GM12878 (cell line): ENCODE data around the gene TRABD2B. TPM values are rescaled to one million over a fixed set of nuclear protein-coding genes. Genes with fewer than 3 reads are reported as not detected.

Experiments
- ATAC-seq: fragments of 200-7000 bp; cut with Tn5 transposase; 3 replicates; pipeline ENCODE4 v1.9.1; 2020; ENCODE audit warnings: mild to moderate bottlenecking, moderate library complexity
- BruUV-seq: library from RNA; stranded (reverse); fragments of 400-500 nt; replicated peaks from 2 replicates; lab custom pipeline; 2021; lab: Mats Ljungman, UMichigan
- CTCF ChIA-PET: fragments of 300-600 bp; sonication (Branson Sonifier 250); formaldehyde crosslinking; extraction: SDS; loops from one replicate; lab custom pipeline; 2021; ENCODE audit warnings: inconsistent platforms; lab: Yijun Ruan, JAX
- POLR2A ChIA-PET: fragments of 350-600 bp; formaldehyde crosslinking; extraction: SDS; loops from one replicate; lab custom pipeline; 2021; ENCODE audit warnings: inconsistent platforms; lab: Charles Lee
- RAD21 ChIA-PET: fragments of 300-600 bp; sonication (Branson Sonifier 250); formaldehyde crosslinking; loops from one replicate; lab custom pipeline; 2023; ENCODE audit warnings: antibody characterized with exemption; ENCODE audit not compliant: unreplicated experiment; lab: Charles Lee
- SMC1A ChIA-PET: fragments of 300-600 bp; sonication (Branson Sonifier 250); formaldehyde crosslinking; loops from one replicate; lab custom pipeline; 2023; ENCODE audit not compliant: unreplicated experiment, uncharacterized antibody; lab: Charles Lee
- DNase-seq: peaks from one replicate; pipeline ENCODE4 v3.0.0-alpha.2; 2011; ENCODE audit warnings: low read depth, low spot score
- FAIRE-seq: peaks from 3 replicates; lab custom pipeline; 2011; peaks lifted over from hg19 to GRCh38; lab: Jason Lieb, UNC
- H2AFZ ChIP-seq: 2 replicates; pipeline ENCODE4 v1.6.0; 2011; ENCODE audit warnings: low read depth, low read length, control low read depth; ENCODE audit not compliant: control insufficient read depth
- H3K27ac ChIP-seq: 2 replicates; pipeline ENCODE4 v1.5.1; 2011; ENCODE audit warnings: control low read depth; ENCODE audit not compliant: control insufficient read depth, insufficient read depth
- H3K27me3 ChIP-seq, 2 experiments: replicated peaks in 1 of 2; 2 replicates each; pipeline versions ENCODE4 v1.6.0 to v1.6.1; 2011; ENCODE audit warnings: low read length in 1 of 2; ENCODE audit not compliant: control insufficient read depth in 2 of 2, insufficient read depth in 2 of 2
- H3K36me3 ChIP-seq, 2 experiments: 2 replicates each; pipeline ENCODE4 v1.5.1; 2011; ENCODE audit warnings: low read length in 1 of 2; ENCODE audit not compliant: control insufficient read depth in 2 of 2, insufficient read depth in 2 of 2
- H3K4me1 ChIP-seq: 2 replicates; pipeline ENCODE4 v1.6.1; 2011; ENCODE audit warnings: mild to moderate bottlenecking, low read length, moderate library complexity, mixed read lengths; ENCODE audit not compliant: control insufficient read depth, insufficient read depth
- H3K4me2 ChIP-seq: 2 replicates; pipeline ENCODE4 v1.6.0; 2011; ENCODE audit warnings: control low read depth; ENCODE audit not compliant: control insufficient read depth, insufficient read depth
- H3K4me3 ChIP-seq: fragments of 200-600 bp; sonication (generic); 2 replicates; pipeline ENCODE4 v1.5.1; 2016
- H3K79me2 ChIP-seq: 2 replicates; pipeline ENCODE4 v1.6.0; 2011; ENCODE audit warnings: low read length; ENCODE audit not compliant: control insufficient read depth, insufficient read depth
- H3K9ac ChIP-seq: 2 replicates; pipeline ENCODE4 v1.8.0; 2011; ENCODE audit warnings: low read length, control low read depth, mixed read lengths; ENCODE audit not compliant: control insufficient read depth, insufficient read depth
- H3K9me3 ChIP-seq: replicated peaks from 3 replicates; pipeline ENCODE4 v1.5.1; 2011; ENCODE audit warnings: mild to moderate bottlenecking, low read length; ENCODE audit not compliant: control insufficient read depth, insufficient read depth
- H4K20me1 ChIP-seq: 2 replicates; pipeline ENCODE4 v1.6.0; 2011; ENCODE audit not compliant: control insufficient read depth, insufficient read depth
- DPF2 ChIP-seq: fragments of 450-650 bp; IDR thresholded peaks from 2 replicates; pipeline ENCODE4 v1.6.1; 2017; ENCODE audit warnings: mild to moderate bottlenecking
- HDGF ChIP-seq: fragments of 450-650 bp; IDR thresholded peaks from 2 replicates; pipeline ENCODE4 v1.6.1; 2016; ENCODE audit warnings: antibody characterized with exemption
- RB1 ChIP-seq: fragments of 450-650 bp; formaldehyde crosslinking; IDR thresholded peaks from 2 replicates; pipeline ENCODE4 v1.6.1; 2017; ENCODE audit warnings: mild to moderate bottlenecking, borderline replicate concordance
- SMC3 ChIP-seq: IDR thresholded peaks from 2 replicates; pipeline ENCODE4 v1.6.1; 2011; ENCODE audit warnings: low read length, improper control_type of control experiment, borderline replicate concordance
- ZNF274 ChIP-seq: IDR thresholded peaks from one replicate; pipeline ENCODE4 v1.8.0; 2011; ENCODE audit not compliant: insufficient read length, insufficient read depth
- WGBS: methylation state at CpG from one replicate; pipeline ENCODE4 v1.1.6; 2016; ENCODE audit warnings: low lambda C conversion rate; ENCODE audit not compliant: insufficient replicate concordance, insufficient coverage; ENCODE audit errors: missing lambda C conversion rate; 5-methylcytosine and 5-hydroxymethylcytosine counted together
- in situ Hi-C: fragments of 300-500 bp; cut with MboI; formaldehyde crosslinking; loops from 9 replicates; pipeline ENCODE4 v1.14.3; 2018; ENCODE audit warnings: mixed read lengths
- intact Hi-C: fragments of 100-400 bp; cut with micrococcal nuclease; formaldehyde crosslinking; loops from one replicate; pipeline ENCODE4 v1.14.2; 2022; ENCODE audit not compliant: unreplicated experiment
- polyA plus RNA-seq, 11 experiments: library from polyadenylated mRNA; depleted of rRNA in 4 of 11; unstranded in 6 of 11; stranded (reverse) in 5 of 11; fragments of >200 nt; fragmentation: Nextera tagmentation in 4 of 11; fragmentation: Illumina TruSeq in 1 of 11; extraction: Ambion mirVana in 4 of 11; extraction: Trizol in 1 of 11; gene quantifications; 1 replicate in 1 of 11; 2 replicates in 10 of 11; pipeline versions ENCODE4 v1.2.1 to v1.2.3, GENCODE V29; 2011 to 2016; ENCODE audit warnings: inconsistent platforms in 2 of 11, missing spikeins in 2 of 11, low read depth in 1 of 11
- total RNA-seq, 4 experiments: library from RNA; depleted of rRNA in 3 of 4; stranded (reverse); fragments of >200 nt in 3 of 4; fragmentation: Illumina TruSeq in 1 of 4; extraction: Trizol in 1 of 4; gene quantifications; 2 replicates each; pipeline versions ENCODE4 v1.2.1 to v1.2.3, GENCODE V29; 2013 to 2021
- TF ChIP-seq, protein P1 (sequence below), 3 experiments: IDR thresholded peaks in 2 of 3; conservative IDR thresholded peaks in 1 of 3; 2 replicates each; pipeline ENCODE4 v1.5.1; 2011; ENCODE audit warnings: low read depth in 3 of 3, low read length in 3 of 3, mild to moderate bottlenecking in 3 of 3, control low read depth in 2 of 3, moderate library complexity in 2 of 3, inconsistent platforms in 1 of 3, mixed read lengths in 1 of 3; ENCODE audit not compliant: control insufficient read depth in 2 of 3, insufficient read depth in 1 of 3; ENCODE audit errors: extremely low read depth in 1 of 3
- TF ChIP-seq, protein P2 (sequence below): IDR thresholded peaks from 2 replicates; pipeline ENCODE4 v1.6.1; 2012; ENCODE audit warnings: low read depth, low read length, improper control_type of control experiment

The TRABD2B gene
- total and polyA plus RNA-seq, 10 of the 15 experiments (the other 5 are each of a cell fraction or from before 2014, with no cell fraction given): not detected

DNA sequence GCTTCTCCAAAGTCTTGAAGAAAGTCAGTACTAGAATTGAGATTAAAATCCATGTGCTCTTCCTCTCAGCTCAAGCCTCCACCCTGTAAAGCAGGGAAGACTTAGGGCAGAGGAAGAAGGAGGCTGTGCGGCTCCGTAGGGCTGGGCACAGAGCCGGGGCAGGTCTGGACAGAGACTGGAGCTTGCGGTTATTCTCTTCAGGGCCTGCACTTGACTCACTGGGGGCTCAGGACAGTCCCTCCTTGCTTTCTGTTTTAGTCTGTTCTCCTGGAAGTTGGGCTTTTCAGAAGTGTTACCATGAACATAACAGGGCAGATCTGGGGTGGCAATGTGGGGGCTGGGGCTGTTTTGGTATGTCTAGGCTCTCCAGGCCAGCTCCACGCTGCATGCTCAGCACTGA lies 21.6 kb upstream of the TRABD2B start (continued):
- TF ChIP-seq, protein P1, sequence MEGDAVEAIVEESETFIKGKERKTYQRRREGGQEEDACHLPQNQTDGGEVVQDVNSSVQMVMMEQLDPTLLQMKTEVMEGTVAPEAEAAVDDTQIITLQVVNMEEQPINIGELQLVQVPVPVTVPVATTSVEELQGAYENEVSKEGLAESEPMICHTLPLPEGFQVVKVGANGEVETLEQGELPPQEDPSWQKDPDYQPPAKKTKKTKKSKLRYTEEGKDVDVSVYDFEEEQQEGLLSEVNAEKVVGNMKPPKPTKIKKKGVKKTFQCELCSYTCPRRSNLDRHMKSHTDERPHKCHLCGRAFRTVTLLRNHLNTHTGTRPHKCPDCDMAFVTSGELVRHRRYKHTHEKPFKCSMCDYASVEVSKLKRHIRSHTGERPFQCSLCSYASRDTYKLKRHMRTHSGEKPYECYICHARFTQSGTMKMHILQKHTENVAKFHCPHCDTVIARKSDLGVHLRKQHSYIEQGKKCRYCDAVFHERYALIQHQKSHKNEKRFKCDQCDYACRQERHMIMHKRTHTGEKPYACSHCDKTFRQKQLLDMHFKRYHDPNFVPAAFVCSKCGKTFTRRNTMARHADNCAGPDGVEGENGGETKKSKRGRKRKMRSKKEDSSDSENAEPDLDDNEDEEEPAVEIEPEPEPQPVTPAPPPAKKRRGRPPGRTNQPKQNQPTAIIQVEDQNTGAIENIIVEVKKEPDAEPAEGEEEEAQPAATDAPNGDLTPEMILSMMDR (IDR thresholded peaks at IDR 0.05 in 2 of 3, conservative IDR thresholded peaks at IDR 0.05 in 1 of 3; ENCODE audit: control insufficient read depth in 2 of 3, extremely low read depth in 1 of 3, insufficient read depth in 1 of 3, low read depth in 3 of 3, low read length in 3 of 3): no peak
- TF ChIP-seq DPF2 (no peak), HDGF (no peak), ZNF274 (no peak), SMC3 (no peak)
- TF ChIP-seq, protein P2, sequence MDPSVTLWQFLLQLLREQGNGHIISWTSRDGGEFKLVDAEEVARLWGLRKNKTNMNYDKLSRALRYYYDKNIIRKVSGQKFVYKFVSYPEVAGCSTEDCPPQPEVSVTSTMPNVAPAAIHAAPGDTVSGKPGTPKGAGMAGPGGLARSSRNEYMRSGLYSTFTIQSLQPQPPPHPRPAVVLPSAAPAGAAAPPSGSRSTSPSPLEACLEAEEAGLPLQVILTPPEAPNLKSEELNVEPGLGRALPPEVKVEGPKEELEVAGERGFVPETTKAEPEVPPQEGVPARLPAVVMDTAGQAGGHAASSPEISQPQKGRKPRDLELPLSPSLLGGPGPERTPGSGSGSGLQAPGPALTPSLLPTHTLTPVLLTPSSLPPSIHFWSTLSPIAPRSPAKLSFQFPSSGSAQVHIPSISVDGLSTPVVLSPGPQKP: no peak

DNA sequence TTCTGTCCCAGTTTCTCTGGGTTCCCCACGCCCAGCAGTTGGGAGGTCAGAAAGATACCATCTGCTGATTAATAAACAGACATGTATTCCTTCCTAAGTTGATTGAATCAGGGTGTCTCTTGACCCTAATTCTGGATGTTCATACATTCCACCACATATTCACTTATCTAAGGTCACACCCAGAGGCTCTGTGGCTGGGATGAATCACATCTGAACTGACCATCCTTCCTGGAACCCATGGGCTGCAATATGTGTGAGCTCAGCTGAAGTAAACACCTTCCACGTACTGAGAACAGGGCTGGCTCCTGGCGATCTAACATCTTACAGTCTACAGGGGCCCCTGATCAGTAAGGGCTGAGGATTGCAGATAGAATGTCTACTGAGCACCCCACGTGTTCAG lies 20.5 kb upstream of the TRABD2B start:
- no peak overlapping the region for H3K4me3 ChIP-seq
- no peaks in the 10 kb centered on the region; a peak in 3 of 4 replicates for H3K27me3 ChIP-seq
- no peaks in the 10 kb centered on the region for H3K9me3 ChIP-seq
- H3K4me2 ChIP-seq: no peak overlapping the region
- DNase-seq (no peak), ATAC-seq (no peak), FAIRE-seq (no peak)
- ChIA-PET CTCF (interaction anchor here (1.1 to 1.7 kb wide), 2 partner anchors 20 to 45 kb away, joined by 3 to 4 read pairs; partner anchors contain the start of gene TRABD2B), SMC1A (no interaction called here), POLR2A (no interaction called here), RAD21 (no interaction called here)
- H2AFZ ChIP-seq: no peak overlapping the region
- intact Hi-C loops (no loop called here), in situ Hi-C loops (no loop called here)
- no peaks in the 10 kb centered on the region for H3K4me1 ChIP-seq
- no peak overlapping the region for H3K9ac ChIP-seq
- no peaks in the 10 kb centered on the region for H3K79me2 ChIP-seq
- H4K20me1 ChIP-seq: no peaks in the 10 kb centered on the region
- H3K27ac ChIP-seq: no peak overlapping the region
- no TSS peak for BruUV-seq
- TF ChIP-seq RB1: no peak
- H3K36me3 ChIP-seq: no peaks in the 10 kb centered on the region
- WGBS: 0% methylated on average over 4 of the region's 4 CpGs
